ENCODE measurements around the gene WDR1. TPM values are rescaled to one million over a fixed set of nuclear protein-coding genes. Genes with fewer than 3 reads are reported as not detected.

WDR1 gene
- total and polyA plus RNA-seq, 10 of the 15 experiments (the other 5 are each of a cell fraction or from before 2014, with no cell fraction given), result 28.5 to 397 (median 290) TPM

GRCh38 chr4:10074767-10075105 lies 41.9 kb downstream of the WDR1 start (continued):
- TF ChIP-seq ZNF207 (IDR thresholded peaks at IDR 0.05; ENCODE audit: borderline replicate concordance) (no peak), IRF4 (IDR thresholded peaks at IDR 0.05; ENCODE audit: low read depth, low read length) (no peak), CTCF (IDR thresholded peaks at IDR 0.05 in 2 of 3, conservative IDR thresholded peaks at IDR 0.05 in 1 of 3; ENCODE audit: control insufficient read depth in 2 of 3, extremely low read depth in 1 of 3, insufficient read depth in 1 of 3, low read depth in 3 of 3, low read length in 3 of 3) (peak; percentile 17 to 25 (median 19); a peak in 2 of 6 replicates), ZBED1 (IDR thresholded peaks at IDR 0.05; ENCODE audit: borderline replicate concordance) (no peak), ZBTB4 (CRISPR knock-in tag; IDR thresholded peaks at IDR 0.05) (no peak), BMI1 (IDR thresholded peaks at IDR 0.05; ENCODE audit: borderline replicate concordance) (no peak), STAT3 (IDR thresholded peaks at IDR 0.05; ENCODE audit: low read depth, low read length) (no peak), RELB (IDR thresholded peaks at IDR 0.05; ENCODE audit: low read depth) (no peak), SMARCA5 (IDR thresholded peaks at IDR 0.05) (no peak), SUPT20H (IDR thresholded peaks at IDR 0.05; ENCODE audit: borderline replicate concordance, control insufficient read depth, low read depth, low read length) (no peak), RUNX3 (IDR thresholded peaks at IDR 0.05; ENCODE audit: low read length) (no peak), FOXM1 (IDR thresholded peaks at IDR 0.05; ENCODE audit: low read depth, low read length) (no peak), E2F8 (IDR thresholded peaks at IDR 0.05; ENCODE audit: low read depth, partially characterized antibody) (no peak), REST (IDR thresholded peaks at IDR 0.05; ENCODE audit: low read depth, low read length) (no peak)

All from GM12878 (cell line).